AG04450 (cell line): ENCODE measurements around the gene FOXE3. TPM values are rescaled to one million over a fixed set of nuclear protein-coding genes. Genes with fewer than 3 reads are reported as not detected.

ENCODE experiments used
- CTCF ChIA-PET: fragments of 300-600, 350-600 bp; formaldehyde crosslinking; extraction: SDS; loops from one replicate; lab custom pipeline; 2022; ENCODE audit warnings: antibody characterized with exemption, inconsistent platforms; lab: Charles Lee
- POLR2A ChIA-PET: fragments of 350-600 bp; formaldehyde crosslinking; extraction: SDS; loops from one replicate; lab custom pipeline; 2021; ENCODE audit warnings: antibody characterized with exemption, inconsistent platforms; lab: Yijun Ruan, JAX
- DNase-seq: peaks from one replicate; pipeline ENCODE4 v3.0.0-alpha.2; 2011; ENCODE audit warnings: low read depth, low spot score
- H3K27ac ChIP-seq: one replicate; pipeline ENCODE4 v1.5.1; 2012; ENCODE audit warnings: low read depth, low read length, control low read depth
- H3K27me3 ChIP-seq: one replicate; pipeline ENCODE4 v1.6.0; 2012; ENCODE audit warnings: low read length; ENCODE audit not compliant: control insufficient read depth, insufficient read depth
- H3K4me3 ChIP-seq: 2 replicates; pipeline ENCODE4 v1.5.1; 2011; ENCODE audit warnings: mild to moderate bottlenecking, low read depth, low read length, control low read depth
- H3K9me3 ChIP-seq: 2 replicates; pipeline ENCODE4 v1.5.1; 2012; ENCODE audit warnings: low read length; ENCODE audit not compliant: control insufficient read depth, insufficient read depth
- CTCF ChIP-seq: IDR thresholded peaks from 2 replicates; pipeline ENCODE4 v1.5.1; 2011; ENCODE audit warnings: low read depth, low read length, control low read depth, inconsistent platforms
- polyA plus RNA-seq: library from polyadenylated mRNA; depleted of rRNA; stranded (reverse); fragments of >200 nt; gene quantifications from 2 replicates; pipeline ENCODE4 v1.2.3, GENCODE V29; 2011

FOXE3 gene
- polyA plus RNA-seq, 1 experiment: not detected

- ChIA-PET CTCF (interaction anchor here (0.5 to 9.3 kb wide), 90 partner anchors 8 to 1447 kb away, joined by 3 to 255 read pairs (median 5); partner anchors contain the start of gene CMPK1), POLR2A (interaction anchor here (1.6 kb wide), 1 partner anchor 49 kb away, joined by 5 read pairs; no protein-coding TSS in a partner anchor)
- Histone ChIP-seq H3K27ac (no peak within 1 kb of the TSS), H3K4me3 (peak within 1 kb of the TSS; percentile 79), H3K27me3 (peaks cover 35% of the 10 kb centered on the region), H3K9me3 (no peaks in the 10 kb centered on the region; the same call in 1 of the 2 replicates)
- TF ChIP-seq CTCF: peak; percentile 68
- peak; percentile 24 for DNase-seq
Measured at GRCh38 chr1:47437447-47438164, 21.5 kb downstream of the FOXE3 start, which contains the start of gene FOXD2. Gene FOXD2 (plus strand): TSS chr1:47438044. CDS start chr1:47438136, 92 bp downstream.

GRCh38 chr1:47438165-47439016 is 22.3 kb downstream of the FOXE3 start:
- no peak for DNase-seq

GRCh38 chr1:47439017-47439818 is 23.1 kb downstream of the FOXE3 start:
- no peak for TF ChIP-seq CTCF
- DNase-seq: no peak
- Histone ChIP-seq H3K4me3 (no peak overlapping the region), H3K27me3 (peaks cover 51% of the 10 kb centered on the region), H3K27ac (no peak overlapping the region), H3K9me3 (no peaks in the 10 kb centered on the region)
- CTCF ChIA-PET: interaction anchor here (0.6 to 9.3 kb wide), 6 partner anchors 130 to 485 kb away, joined by 3 to 243 read pairs (median 20); no protein-coding TSS in a partner anchor
- POLR2A ChIA-PET: no interaction called here

More at GRCh38 chr1:47438165-47439016, 22.3 kb downstream of the FOXE3 start:
- Histone ChIP-seq H3K27ac (no peak overlapping the region), H3K4me3 (peak overlapping the region; percentile 79), H3K27me3 (peaks cover 43% of the 10 kb centered on the region), H3K9me3 (no peaks in the 10 kb centered on the region; the same call in 1 of the 2 replicates)
- CTCF ChIA-PET: interaction anchor here (0.6 to 9.3 kb wide), 65 partner anchors 8 to 1577 kb away, joined by 3 to 255 read pairs (median 5); no protein-coding TSS in a partner anchor
- POLR2A ChIA-PET: no interaction called here
- no peak for TF ChIP-seq CTCF

- Histone ChIP-seq H3K27me3 (peaks cover 59% of the 10 kb centered on the region), H3K27ac (no peak overlapping the region), H3K4me3 (no peak overlapping the region), H3K9me3 (no peaks in the 10 kb centered on the region)
- no peak for TF ChIP-seq CTCF
- DNase-seq: no peak
- CTCF ChIA-PET: interaction anchor here (0.7 to 3.4 kb wide), 5 partner anchors 8 to 298 kb away, joined by 3 to 19 read pairs (median 8); no protein-coding TSS in a partner anchor
- POLR2A ChIA-PET: no interaction called here
Measured at GRCh38 chr1:47439819-47440598, 23.9 kb downstream of the FOXE3 start.
